B cell (primary cell): Measurements from ENCODE around the gene RIC1. TPM values are rescaled to one million over a fixed set of nuclear protein-coding genes. Genes with fewer than 3 reads are reported as not detected.
A peak's percentile ranks its signal among the peaks of the same experiment; 100 is the strongest.
"Not testable (repeated sequence)": the region's sequence is repeated elsewhere in the genome, so short reads cannot be mapped to it uniquely, and the experiment has no call there.

ENCODE experiments used
- ATAC-seq: fragments of 200-7000 bp; cut with Tn5 transposase; one replicate; pipeline ENCODE4 v1.10.0; 2021; ENCODE audit warnings: low read depth, mild to moderate bottlenecking, moderate number of reproducible peaks, moderate library complexity
- CTCF ChIA-PET: fragments of 350-600 bp; sonication (Branson Sonifier 250); formaldehyde crosslinking; loops from one replicate; lab custom pipeline; 2021; ENCODE audit warnings: antibody characterized with exemption, inconsistent platforms; lab: Charles Lee
- POLR2A ChIA-PET: fragments of 350-600 bp; sonication (Branson Sonifier 250); formaldehyde crosslinking; loops from one replicate; lab custom pipeline; 2021; ENCODE audit warnings: antibody characterized with exemption; lab: Charles Lee
- DNase-seq: peaks from one replicate; pipeline ENCODE4 v3.0.0; 2013
- H2AFZ ChIP-seq: 2 replicates; pipeline ENCODE4 v1.6.1; 2012; ENCODE audit warnings: mild to moderate bottlenecking, low read depth, low read length; ENCODE audit not compliant: insufficient read depth, poor library complexity, severe bottlenecking
- H3K27ac ChIP-seq, 2 donors: 1 replicate in 1 of 2; 2 replicates in 1 of 2; pipeline ENCODE4 v1.5.1; 2012 to 2013; ENCODE audit warnings: low read length in 2 of 2, mild to moderate bottlenecking in 2 of 2, moderate library complexity in 1 of 2
- H3K27me3 ChIP-seq, 4 experiments: fragments of 200-600 bp in 1 of 4; sonication (generic) in 1 of 4; replicated peaks in 1 of 4; 1 replicate in 2 of 4; 2 replicates in 2 of 4; pipeline versions ENCODE4 v1.6.1 to v1.7.0; 2013 to 2016; ENCODE audit warnings: low read length in 3 of 4, mild to moderate bottlenecking in 2 of 4, mixed read lengths in 1 of 4, moderate library complexity in 1 of 4; ENCODE audit not compliant: insufficient read depth in 4 of 4, control insufficient read depth in 3 of 4; ENCODE audit errors: control extremely low read depth in 1 of 4
- H3K36me3 ChIP-seq, 2 experiments: replicated peaks in 1 of 2; 1 replicate in 1 of 2; 2 replicates in 1 of 2; pipeline versions ENCODE4 v1.6.1 to v1.7.1; 2013; ENCODE audit warnings: low read length in 1 of 2; ENCODE audit not compliant: insufficient read depth in 2 of 2, control insufficient read depth in 1 of 2; ENCODE audit errors: control extremely low read depth in 1 of 2, extremely low read depth in 1 of 2
- H3K4me1 ChIP-seq, 2 donors: fragments of 200-600 bp in 1 of 2; sonication (generic) in 1 of 2; 1 replicate in 1 of 2; 2 replicates in 1 of 2; pipeline versions ENCODE4 v1.5.1 to v1.6.1; 2013 to 2017; ENCODE audit warnings: low read length in 2 of 2; ENCODE audit not compliant: control insufficient read depth in 2 of 2, insufficient read depth in 2 of 2
- H3K4me2 ChIP-seq: replicated peaks from 2 replicates; pipeline ENCODE3; 2012; ENCODE audit warnings: mild to moderate bottlenecking, low read depth, low read length; ENCODE audit not compliant: poor library complexity, severe bottlenecking
- H3K4me3 ChIP-seq, 5 experiments: fragments of 200-600 bp in 1 of 5; sonication (generic) in 1 of 5; 1 replicate in 3 of 5; 2 replicates in 2 of 5; pipeline versions ENCODE4 v1.5.1 to v1.7.0; 2011 to 2016; ENCODE audit warnings: low read length in 4 of 5, mild to moderate bottlenecking in 4 of 5, low read depth in 2 of 5, control low read depth in 1 of 5, moderate library complexity in 1 of 5; ENCODE audit not compliant: insufficient read depth in 1 of 5; ENCODE audit errors: control extremely low read depth in 1 of 5, extremely low read depth in 1 of 5
- H3K79me2 ChIP-seq: fragments of 200-600 bp; sonication (generic); one replicate; pipeline ENCODE4 v1.6.0; 2016; ENCODE audit warnings: low read length; ENCODE audit not compliant: control insufficient read depth, insufficient read depth
- H3K9ac ChIP-seq: fragments of 200-600 bp; sonication (generic); 2 replicates; pipeline ENCODE4 v1.6.1; 2017; ENCODE audit warnings: mild to moderate bottlenecking, low read length, moderate library complexity
- H3K9me3 ChIP-seq, 3 donors: one replicate each; pipeline versions ENCODE4 v1.6.1 to v1.7.1; 2013; ENCODE audit warnings: low read length in 2 of 3; ENCODE audit not compliant: control insufficient read depth in 2 of 3, insufficient read depth in 1 of 3; ENCODE audit errors: control extremely low read depth in 1 of 3
- H4K20me1 ChIP-seq: 2 replicates; pipeline ENCODE4 v1.6.0; 2012; ENCODE audit warnings: mild to moderate bottlenecking, low read length; ENCODE audit not compliant: insufficient read depth, control insufficient read depth, poor library complexity, severe bottlenecking
- H3K27ac Mint-ChIP-seq: one replicate; pipeline ENCODE4 v1.8.0; 2021; ENCODE audit warnings: mixed read lengths
- H3K27me3 Mint-ChIP-seq: one replicate; pipeline ENCODE4 v1.8.0; 2021; ENCODE audit warnings: mixed read lengths
- H3K4me1 Mint-ChIP-seq: one replicate; pipeline ENCODE4 v1.8.0; 2021; ENCODE audit warnings: mixed read lengths
- H3K4me3 Mint-ChIP-seq: one replicate; pipeline ENCODE4 v1.8.0; 2021; ENCODE audit warnings: mixed read lengths
- H3K9me3 Mint-ChIP-seq: one replicate; pipeline ENCODE4 v1.8.0; 2022; ENCODE audit warnings: mixed read lengths; ENCODE audit not compliant: insufficient read depth
- CTCF ChIP-seq: fragments of 200-600 bp; IDR thresholded peaks from one replicate; pipeline ENCODE4 v1.8.0; 2022; ENCODE audit warnings: antibody characterized with exemption, mild to moderate bottlenecking
- EZH2 ChIP-seq: IDR thresholded peaks from 2 replicates; pipeline ENCODE4 v1.6.1; 2012; ENCODE audit warnings: borderline replicate concordance, low read depth, mild to moderate bottlenecking, moderate library complexity, low read length; ENCODE audit not compliant: insufficient read depth, poor library complexity, severe bottlenecking
- WGBS: methylation state at CpG from one replicate; pipeline ENCODE4 v1.1.5; 2013; ENCODE audit warnings: missing lambda C conversion rate; ENCODE audit not compliant: insufficient coverage; 5-methylcytosine and 5-hydroxymethylcytosine counted together
- intact Hi-C: fragments of 100-400 bp; cut with micrococcal nuclease; formaldehyde crosslinking; loops from one replicate; pipeline ENCODE4 v1.10.0; 2022
- polyA plus RNA-seq: library from polyadenylated mRNA; depleted of rRNA; stranded (reverse); fragments of >200 nt; gene quantifications from 2 replicates; pipeline ENCODE4 v1.2.3, GENCODE V29; 2012
- total RNA-seq, 2 donors: library from RNA; stranded (reverse); fragments of 120-200 nt in 1 of 2; gene quantifications; 1 replicate in 1 of 2; 2 replicates in 1 of 2; pipeline versions ENCODE4 v1.2.3 to v1.2.4, GENCODE V29; 2013 to 2022

The RIC1 gene
- total and polyA plus RNA-seq, 2 donors (not counting 1 experiment from before 2014, with no cell fraction given): 20.7 to 58.8 TPM

- Histone ChIP-seq H3K36me3 (no peaks in the 10 kb centered on the region), H3K79me2 (no peaks in the 10 kb centered on the region), H2AFZ (no peak overlapping the region), H3K27me3 (no peaks in the 10 kb centered on the region), H3K9me3 (no peaks in the 10 kb centered on the region), H3K27ac (no peak overlapping the region), H4K20me1 (no peaks in the 10 kb centered on the region), H3K4me2 (no peak overlapping the region), H3K4me1 (peaks cover 12 to 16% of the 10 kb centered on the region in 2 donors), H3K9ac (no peak overlapping the region), H3K4me3 (no peak overlapping the region)
- ATAC-seq: no peak
- Mint-ChIP-seq H3K27me3 (no peaks in the 10 kb centered on the region), H3K9me3 (no peaks in the 10 kb centered on the region), H3K4me3 (no peak overlapping the region), H3K4me1 (peaks cover 42% of the 10 kb centered on the region), H3K27ac (no peak overlapping the region)
- DNase-seq: no peak
- intact Hi-C loops: loop anchor here (10.0 kb wide), 1 partner anchor 235 kb away; no protein-coding TSS in a partner anchor
- CTCF ChIA-PET: interaction anchor here (1.3 kb wide), 1 partner anchor 16 kb away, joined by 3 read pairs; no protein-coding TSS in a partner anchor
- POLR2A ChIA-PET: no interaction called here
- no peak for TF ChIP-seq CTCF
- no peak for TF ChIP-seq EZH2
- no CpG with 5 or more reads among the region's 1 CpG for WGBS
Observed at GRCh38 chr9:5579881-5580280, 49.0 kb upstream of the RIC1 start.

DNA sequence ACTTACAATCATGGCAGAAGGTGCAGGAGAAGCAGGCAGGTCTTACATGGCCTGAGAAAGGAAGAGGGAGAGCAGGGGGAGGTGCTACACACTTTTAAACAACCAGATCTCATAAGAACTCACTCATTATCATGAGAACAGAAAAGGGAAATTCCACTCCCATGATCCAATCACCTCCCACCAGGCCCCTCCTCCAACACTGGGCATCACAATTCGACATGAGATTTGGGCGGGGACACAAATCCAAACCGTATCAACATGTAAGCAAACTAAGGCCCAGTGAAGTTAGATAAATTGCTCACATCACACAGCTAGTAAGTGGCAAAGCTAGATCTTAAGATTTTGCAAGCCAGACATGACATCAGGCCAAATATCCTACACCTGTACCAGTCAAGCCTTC lies 48.3 kb upstream of the RIC1 start:
- no peak overlapping the region for H3K4me3 Mint-ChIP-seq
- H3K4me3 ChIP-seq: no peak overlapping the region
- H3K27ac ChIP-seq: no peak overlapping the region
- H3K27me3 Mint-ChIP-seq: no peaks in the 10 kb centered on the region
- H2AFZ ChIP-seq: no peak overlapping the region
- no peaks in the 10 kb centered on the region for H3K79me2 ChIP-seq
- peak overlapping the region; percentile 57 for H3K27ac Mint-ChIP-seq
- no peaks in the 10 kb centered on the region for H3K36me3 ChIP-seq
- no peak overlapping the region for H3K4me2 ChIP-seq
- intact Hi-C loops: loop anchor here (10.0 kb wide), 1 partner anchor 236 kb away; no protein-coding TSS in a partner anchor
- peaks cover 46% of the 10 kb centered on the region for H3K4me1 Mint-ChIP-seq
- 81% methylated on average over 3 of the region's 3 CpGs for WGBS
- DNase-seq (no peak), ATAC-seq (no peak)
- H3K9me3 Mint-ChIP-seq: no peaks in the 10 kb centered on the region
- H3K9me3 ChIP-seq: no peaks in the 10 kb centered on the region
- H3K9ac ChIP-seq: no peak overlapping the region
- peaks cover 12 to 16% of the 10 kb centered on the region in 2 donors for H3K4me1 ChIP-seq
- POLR2A ChIA-PET: no interaction called here
- H4K20me1 ChIP-seq: no peaks in the 10 kb centered on the region
- TF ChIP-seq EZH2: no peak
- no peak for TF ChIP-seq CTCF
- H3K27me3 ChIP-seq: no peaks in the 10 kb centered on the region
- CTCF ChIA-PET: interaction anchor here (1.3 kb wide), 1 partner anchor 15 kb away, joined by 3 read pairs; no protein-coding TSS in a partner anchor

DNA sequence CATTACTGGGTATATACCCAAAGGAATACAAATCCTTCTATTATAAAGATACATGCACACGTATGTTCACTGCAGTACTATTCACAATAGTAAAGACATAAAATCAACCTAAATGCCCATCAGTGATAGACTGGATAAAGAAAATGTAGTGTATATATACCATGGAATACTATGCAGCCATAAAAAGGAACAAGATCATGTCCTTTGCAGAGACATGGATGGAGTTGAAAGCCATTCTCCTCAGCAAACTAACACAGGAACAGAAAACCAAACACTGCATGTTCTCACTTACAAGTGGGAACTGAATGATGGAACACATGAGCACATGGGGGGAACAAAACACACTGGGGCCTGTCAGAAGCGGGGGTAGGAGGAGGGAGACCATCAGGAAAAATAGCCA lies 47.2 kb upstream of the RIC1 start:
- peaks cover 20 to 21% of the 10 kb centered on the region in 2 donors for H3K4me1 ChIP-seq
- intact Hi-C loops: loop anchor here (2.0 to 10.0 kb wide), 2 partner anchors 131 to 237 kb away; partner anchors contain the start of gene CD274
- H3K27me3 ChIP-seq, H3K27me3 Mint-ChIP-seq, POLR2A ChIA-PET, H3K9ac ChIP-seq, H3K27ac ChIP-seq, H3K9me3 Mint-ChIP-seq, ATAC-seq, H3K9me3 ChIP-seq, H4K20me1 ChIP-seq, H2AFZ ChIP-seq, H3K4me3 ChIP-seq, H3K36me3 ChIP-seq, H3K4me2 ChIP-seq, DNase-seq, H3K79me2 ChIP-seq: not testable (repeated sequence)
- Mint-ChIP-seq H3K27ac (peak overlapping the region; percentile 71), H3K4me3 (peak overlapping the region; percentile 35), H3K4me1 (peaks cover 55% of the 10 kb centered on the region)
- CTCF ChIA-PET: interaction anchor here (2.0 to 4.4 kb wide), 3 partner anchors 19 to 395 kb away, joined by 11 to 32 read pairs (median 16); partner anchors contain the start of genes CD274 and INSL6
- no CpG with 5 or more reads among the region's 2 CpGs for WGBS
